HepG2 (cell line): Measurements from ENCODE around the gene NTM. TPM values are rescaled to one million over a fixed set of nuclear protein-coding genes. Genes with fewer than 3 reads are reported as not detected.
A peak's percentile ranks its signal among the peaks of the same experiment; 100 is the strongest.

Source experiments
- ATAC-seq: fragments of 200-7000 bp; cut with Tn5 transposase; 3 replicates; pipeline ENCODE4 v1.9.1; 2020; ENCODE audit warnings: mild to moderate bottlenecking, moderate library complexity
- BruUV-seq: library from RNA; stranded (reverse); fragments of 400-500 nt; replicated peaks from 2 replicates; lab custom pipeline; 2021; lab: Mats Ljungman, UMichigan
- CTCF ChIA-PET: fragments of 300-600 bp; formaldehyde crosslinking; extraction: SDS; loops from one replicate; lab custom pipeline; 2021; ENCODE audit warnings: low total read pairs, inconsistent platforms, low intra/inter-chr PET ratio; lab: Yijun Ruan, JAX
- POLR2A ChIA-PET: fragments of 350-600 bp; sonication (Branson Sonifier 250); formaldehyde crosslinking; loops from one replicate; lab custom pipeline; 2020; ENCODE audit warnings: antibody characterized with exemption, inconsistent platforms; lab: Yijun Ruan, JAX
- DNase-seq: peaks from one replicate; pipeline ENCODE4 v3.0.0-alpha.2; 2015; ENCODE audit warnings: low spot score
- FAIRE-seq: peaks from 3 replicates; lab custom pipeline; 2011; peaks lifted over from hg19 to GRCh38; lab: Jason Lieb, UNC
- H2AFZ ChIP-seq: one replicate; pipeline ENCODE4 v1.6.1; 2011; ENCODE audit warnings: low read length, inconsistent platforms
- H3K27ac ChIP-seq: fragments of 300-600 bp; 3 replicates; pipeline ENCODE4 v1.8.0; 2011; ENCODE audit warnings: mixed run types, mild to moderate bottlenecking, mixed read lengths, low read length, inconsistent platforms; ENCODE audit not compliant: insufficient read depth; ENCODE audit errors: extremely low read length
- H3K27me3 ChIP-seq, 2 experiments: fragments of 200-600 bp in 1 of 2; 2 replicates in 1 of 2; 3 replicates in 1 of 2; pipeline versions ENCODE4 v1.6.0 to v1.8.0; 2011; ENCODE audit warnings: low read length in 2 of 2, mild to moderate bottlenecking in 2 of 2, moderate library complexity in 2 of 2, inconsistent platforms in 1 of 2; ENCODE audit not compliant: insufficient read depth in 2 of 2, control insufficient read depth in 1 of 2
- H3K36me3 ChIP-seq, 2 experiments: fragments of 200-600 bp in 1 of 2; replicated peaks in 1 of 2; 2 replicates in 1 of 2; 3 replicates in 1 of 2; pipeline versions ENCODE4 v1.5.1 to v1.8.0; 2011; ENCODE audit warnings: low read length in 2 of 2, inconsistent platforms in 1 of 2; ENCODE audit not compliant: insufficient read depth in 2 of 2, control insufficient read depth in 1 of 2
- H3K4me1 ChIP-seq: 2 replicates; pipeline ENCODE4 v1.5.1; 2012; ENCODE audit warnings: low read length, inconsistent platforms; ENCODE audit not compliant: insufficient read depth
- H3K4me2 ChIP-seq: 2 replicates; pipeline ENCODE4 v1.6.0; 2011; ENCODE audit warnings: low read depth, low read length, inconsistent platforms
- H3K4me3 ChIP-seq, 3 experiments: fragments of 200-600 bp in 1 of 3; sonication (generic), shearing (Covaris generic) in 1 of 3; replicated peaks in 1 of 3; 2 replicates each; pipeline ENCODE4 v1.5.1; 2011 to 2016; ENCODE audit warnings: low read length in 3 of 3, inconsistent platforms in 2 of 3, low read depth in 2 of 3, mild to moderate bottlenecking in 2 of 3, control low read depth in 1 of 3, mixed read lengths in 1 of 3; ENCODE audit not compliant: insufficient read depth in 1 of 3
- H3K79me2 ChIP-seq: one replicate; pipeline ENCODE4 v1.6.1; 2011; ENCODE audit warnings: low read length, inconsistent platforms; ENCODE audit not compliant: insufficient read depth
- H3K9ac ChIP-seq: 2 replicates; pipeline ENCODE4 v1.6.0; 2011; ENCODE audit warnings: mild to moderate bottlenecking, low read depth, low read length, inconsistent platforms; ENCODE audit not compliant: insufficient read depth
- H3K9me3 ChIP-seq: 2 replicates; pipeline ENCODE4 v1.5.1; 2012; ENCODE audit warnings: mild to moderate bottlenecking, low read length
- H4K20me1 ChIP-seq: 2 replicates; pipeline ENCODE4 v1.6.0; 2011; ENCODE audit warnings: inconsistent platforms, mild to moderate bottlenecking, low read length, moderate library complexity; ENCODE audit not compliant: insufficient read depth
- DNMT3B ChIP-seq: conservative IDR thresholded peaks from 2 replicates; pipeline ENCODE4 v1.6.1; 2016; ENCODE audit warnings: missing biosample characterization, control low read depth
- ELF3 ChIP-seq: IDR thresholded peaks from 2 replicates; pipeline ENCODE4 v1.6.1; 2016; ENCODE audit warnings: missing genetic modification reagents, missing compliant biosample characterization
- MAFF ChIP-seq: IDR thresholded peaks from 2 replicates; pipeline ENCODE4 v1.6.1; 2011; ENCODE audit warnings: low read depth, low read length, improper control_type of control experiment
- MAFK ChIP-seq, 2 experiments: IDR thresholded peaks in 1 of 2; conservative IDR thresholded peaks in 1 of 2; 2 replicates each; pipeline ENCODE4 v1.6.1; 2011; ENCODE audit warnings: improper control_type of control experiment in 2 of 2, low read length in 2 of 2
- NFE2L2 ChIP-seq: fragments of 150-350 bp; IDR thresholded peaks from 2 replicates; pipeline ENCODE4 v1.6.1; 2014; ENCODE audit warnings: low read length
- PTBP1 ChIP-seq: fragments of 200-400 bp; formaldehyde crosslinking; IDR thresholded peaks from 2 replicates; pipeline ENCODE4 v1.6.1; 2018; ENCODE audit warnings: low read length, low read depth; ENCODE audit not compliant: poor library complexity, severe bottlenecking
- SRSF4 ChIP-seq: fragments of 200-400 bp; formaldehyde crosslinking; IDR thresholded peaks from one replicate; pipeline ENCODE4 v1.6.1; 2018; ENCODE audit warnings: mild to moderate bottlenecking, low read depth, low read length, moderate library complexity; ENCODE audit not compliant: poor library complexity, severe bottlenecking
- TOPORS ChIP-seq: sonication (generic); formaldehyde crosslinking; IDR thresholded peaks from 2 replicates; pipeline ENCODE4 v1.8.0; 2023; ENCODE audit warnings: mild to moderate bottlenecking, missing genetic modification reagents
- WGBS: methylation state at CpG from one replicate; pipeline ENCODE4 v1.1.6; 2017; ENCODE audit warnings: low lambda C conversion rate; 5-methylcytosine and 5-hydroxymethylcytosine counted together
- in situ Hi-C: cut with HindIII; loops from 2 replicates; pipeline ENCODE4 v1.10.0; 2017; ENCODE audit warnings: low pct_unique_long_range_greater_than_20kb; ENCODE audit not compliant: extremely low pct_ligation_motif_present
- intact Hi-C: fragments of 100-400 bp; cut with micrococcal nuclease; formaldehyde crosslinking; loops from one replicate; pipeline ENCODE4 v1.10.0; 2022; ENCODE audit not compliant: unreplicated experiment
- polyA plus RNA-seq, 8 experiments: library from polyadenylated mRNA; depleted of rRNA in 3 of 8; stranded (reverse) in 7 of 8; unstranded in 1 of 8; fragments of >200 nt; fragmentation: Illumina TruSeq in 4 of 8; extraction: Trizol in 4 of 8; gene quantifications; 2 replicates each; pipeline versions ENCODE4 v1.2.1 to v1.2.3, GENCODE V29; 2011 to 2016; ENCODE audit warnings: low read depth in 4 of 8, missing spikeins in 1 of 8, mixed read lengths in 1 of 8; ENCODE audit not compliant: insufficient read depth in 1 of 8
- total RNA-seq, 5 experiments: library from RNA; depleted of rRNA; stranded (reverse); fragments of >200 nt; fragmentation: Illumina TruSeq; extraction: Trizol; gene quantifications; 2 replicates each; pipeline ENCODE4 v1.2.3, GENCODE V29; 2016; ENCODE audit warnings: low read depth in 1 of 5
- TF ChIP-seq, protein P1 (sequence below): sonication (generic); formaldehyde crosslinking; IDR thresholded peaks from 2 replicates; pipeline ENCODE4 v1.5.1; 2020; ENCODE audit warnings: mild to moderate bottlenecking, moderate library complexity, missing genetic modification reagents
- TF ChIP-seq, protein P2 (sequence below): sonication (generic); formaldehyde crosslinking; IDR thresholded peaks from 2 replicates; pipeline ENCODE4 v1.5.1; 2020; ENCODE audit warnings: missing genetic modification reagents, mild to moderate bottlenecking, borderline replicate concordance

Gene NTM
- total and polyA plus RNA-seq, 2 of the 13 experiments (the other 11 are each of a cell fraction or from before 2014, with no cell fraction given) = not detected

DNA sequence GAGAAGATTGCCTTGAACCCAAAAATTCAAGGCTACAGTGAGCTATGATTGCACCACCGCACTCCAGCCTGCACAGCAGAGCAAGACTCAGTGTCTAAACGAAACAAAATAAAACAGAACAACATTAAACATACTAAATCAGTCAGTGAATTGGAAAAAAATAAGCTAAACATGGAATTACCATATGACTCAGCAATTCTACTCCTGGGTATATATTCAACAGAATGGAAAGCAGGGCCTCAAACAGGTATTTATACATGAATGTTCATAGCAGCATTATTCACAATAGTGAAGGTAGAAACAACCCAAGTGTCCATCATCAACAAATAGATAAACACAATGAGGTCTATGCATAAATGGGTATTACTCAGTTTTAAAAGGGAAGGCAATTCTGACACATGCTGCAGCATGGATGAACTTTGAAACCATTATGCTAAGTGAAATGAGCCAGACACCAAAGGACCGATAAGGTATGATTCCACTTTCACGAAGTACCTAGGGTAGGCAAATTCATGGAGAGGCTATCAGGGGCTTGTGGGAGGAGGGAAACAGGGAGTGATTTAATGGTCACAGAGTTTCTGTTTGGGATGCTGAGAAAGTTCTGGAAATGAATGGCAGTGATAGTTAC, 15.5 kb downstream of the NTM start:
- intact Hi-C loops = no loop called here

DNA sequence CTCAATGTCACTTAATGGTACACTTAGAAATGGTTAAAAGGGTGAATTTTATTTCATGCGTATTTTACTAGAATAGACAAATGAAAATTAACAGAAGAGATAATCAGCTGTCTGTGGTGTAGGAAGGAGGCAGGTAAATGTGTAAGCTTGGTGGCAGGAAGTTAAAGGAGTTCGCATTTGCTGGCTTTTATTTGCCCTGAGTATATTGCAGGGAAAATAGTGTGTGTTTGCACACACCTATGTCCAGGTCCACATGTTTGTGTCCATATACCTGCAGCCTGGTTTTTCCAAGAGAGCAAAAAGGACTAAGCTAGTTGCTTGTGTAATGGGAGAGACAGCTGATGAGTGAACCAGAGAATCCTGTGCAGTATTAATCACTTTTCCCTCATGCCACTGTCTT, 16.0 kb downstream of the NTM start:
- Histone ChIP-seq H2AFZ (no peak overlapping the region), H3K4me1 (no peaks in the 10 kb centered on the region), H3K36me3 (no peaks in the 10 kb centered on the region), H3K27me3 (peaks cover 0 to 17% of the 10 kb centered on the region in 2 experiments; a peak in 4 of 5 replicates), H3K4me3 (no peak overlapping the region), H3K4me2 (no peak overlapping the region), H3K27ac (no peak overlapping the region), H3K79me2 (no peaks in the 10 kb centered on the region), H3K9ac (no peak overlapping the region), H4K20me1 (no peaks in the 10 kb centered on the region), H3K9me3 (no peaks in the 10 kb centered on the region)
- in situ Hi-C loops (no loop called here), intact Hi-C loops (no loop called here)
- ATAC-seq (no peak), FAIRE-seq (no peak), DNase-seq (no peak)
- POLR2A ChIA-PET = no interaction called here
- CTCF ChIA-PET = no interaction called here
- BruUV-seq = no TSS peak
- TF ChIP-seq NFE2L2 = no peak
- TF ChIP-seq, protein P1, sequence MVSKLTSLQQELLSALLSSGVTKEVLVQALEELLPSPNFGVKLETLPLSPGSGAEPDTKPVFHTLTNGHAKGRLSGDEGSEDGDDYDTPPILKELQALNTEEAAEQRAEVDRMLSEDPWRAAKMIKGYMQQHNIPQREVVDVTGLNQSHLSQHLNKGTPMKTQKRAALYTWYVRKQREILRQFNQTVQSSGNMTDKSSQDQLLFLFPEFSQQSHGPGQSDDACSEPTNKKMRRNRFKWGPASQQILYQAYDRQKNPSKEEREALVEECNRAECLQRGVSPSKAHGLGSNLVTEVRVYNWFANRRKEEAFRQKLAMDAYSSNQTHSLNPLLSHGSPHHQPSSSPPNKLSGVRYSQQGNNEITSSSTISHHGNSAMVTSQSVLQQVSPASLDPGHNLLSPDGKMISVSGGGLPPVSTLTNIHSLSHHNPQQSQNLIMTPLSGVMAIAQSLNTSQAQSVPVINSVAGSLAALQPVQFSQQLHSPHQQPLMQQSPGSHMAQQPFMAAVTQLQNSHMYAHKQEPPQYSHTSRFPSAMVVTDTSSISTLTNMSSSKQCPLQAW (CRISPR knock-in tag) = no peak
- TF ChIP-seq, protein P2, sequence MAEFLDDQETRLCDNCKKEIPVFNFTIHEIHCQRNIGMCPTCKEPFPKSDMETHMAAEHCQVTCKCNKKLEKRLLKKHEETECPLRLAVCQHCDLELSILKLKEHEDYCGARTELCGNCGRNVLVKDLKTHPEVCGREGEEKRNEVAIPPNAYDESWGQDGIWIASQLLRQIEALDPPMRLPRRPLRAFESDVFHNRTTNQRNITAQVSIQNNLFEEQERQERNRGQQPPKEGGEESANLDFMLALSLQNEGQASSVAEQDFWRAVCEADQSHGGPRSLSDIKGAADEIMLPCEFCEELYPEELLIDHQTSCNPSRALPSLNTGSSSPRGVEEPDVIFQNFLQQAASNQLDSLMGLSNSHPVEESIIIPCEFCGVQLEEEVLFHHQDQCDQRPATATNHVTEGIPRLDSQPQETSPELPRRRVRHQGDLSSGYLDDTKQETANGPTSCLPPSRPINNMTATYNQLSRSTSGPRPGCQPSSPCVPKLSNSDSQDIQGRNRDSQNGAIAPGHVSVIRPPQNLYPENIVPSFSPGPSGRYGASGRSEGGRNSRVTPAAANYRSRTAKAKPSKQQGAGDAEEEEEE (CRISPR knock-in tag) = no peak
- no peak for TF ChIP-seq SRSF4
- TF ChIP-seq ELF3 (CRISPR knock-in tag) = no peak
- TF ChIP-seq PTBP1 = no peak
- no peak for TF ChIP-seq DNMT3B (CRISPR knock-in tag)
- WGBS = 21% methylated on average over 2 of the region's 2 CpGs

More for the DNA sequence above, 15.5 kb downstream of the NTM start:
- in situ Hi-C loops = no loop called here
- ChIA-PET CTCF (no interaction called here), POLR2A (no interaction called here)
- Histone ChIP-seq H4K20me1 (no peaks in the 10 kb centered on the region), H3K4me1 (no peaks in the 10 kb centered on the region), H3K9me3 (no peaks in the 10 kb centered on the region), H3K36me3 (no peaks in the 10 kb centered on the region), H3K9ac (no peak overlapping the region), H3K79me2 (no peaks in the 10 kb centered on the region), H3K4me3 (no peak overlapping the region), H3K4me2 (no peak overlapping the region), H3K27ac (no peak overlapping the region), H3K27me3 (peaks cover 0 to 17% of the 10 kb centered on the region in 2 experiments; a peak in 4 of 5 replicates), H2AFZ (no peak overlapping the region)
- no peak for FAIRE-seq
- ATAC-seq = no peak
- DNase-seq = no peak
- no TSS peak for BruUV-seq
- 2% methylated on average over 4 of the region's 4 CpGs for WGBS
- TF ChIP-seq NFE2L2 (peak; percentile 76), MAFF (0 out of 2 replicates have a peak, but pooled peaks have one; percentile 34), MAFK (conservative IDR thresholded peaks at IDR 0.05 in 1 of 2, IDR thresholded peaks at IDR 0.05 in 1 of 2; ENCODE audit: low read length in 2 of 2) (peak; percentile 48 to 56; a peak in 2 of 4 replicates), TOPORS (CRISPR knock-in tag) (no peak)
